GM12878 (cell line): ENCODE measurements around the gene SUFU. TPM values are rescaled to one million over a fixed set of nuclear protein-coding genes. Genes with fewer than 3 reads are reported as not detected.

Experiments
- ATAC-seq: fragments of 200-7000 bp; cut with Tn5 transposase; 3 replicates; pipeline ENCODE4 v1.9.1; 2020; ENCODE audit warnings: mild to moderate bottlenecking, moderate library complexity
- BruUV-seq: library from RNA; stranded (reverse); fragments of 400-500 nt; replicated peaks from 2 replicates; lab custom pipeline; 2021; lab: Mats Ljungman, UMichigan
- CTCF ChIA-PET: fragments of 300-600 bp; sonication (Branson Sonifier 250); formaldehyde crosslinking; extraction: SDS; loops from one replicate; lab custom pipeline; 2021; ENCODE audit warnings: inconsistent platforms; lab: Yijun Ruan, JAX
- POLR2A ChIA-PET: fragments of 350-600 bp; formaldehyde crosslinking; extraction: SDS; loops from one replicate; lab custom pipeline; 2021; ENCODE audit warnings: inconsistent platforms; lab: Charles Lee
- RAD21 ChIA-PET: fragments of 300-600 bp; sonication (Branson Sonifier 250); formaldehyde crosslinking; loops from one replicate; lab custom pipeline; 2023; ENCODE audit warnings: antibody characterized with exemption; ENCODE audit not compliant: unreplicated experiment; lab: Charles Lee
- SMC1A ChIA-PET: fragments of 300-600 bp; sonication (Branson Sonifier 250); formaldehyde crosslinking; loops from one replicate; lab custom pipeline; 2023; ENCODE audit not compliant: unreplicated experiment, uncharacterized antibody; lab: Charles Lee
- DNase-seq: peaks from one replicate; pipeline ENCODE4 v3.0.0-alpha.2; 2011; ENCODE audit warnings: low read depth, low spot score
- FAIRE-seq: peaks from 3 replicates; lab custom pipeline; 2011; peaks lifted over from hg19 to GRCh38; lab: Jason Lieb, UNC
- H2AFZ ChIP-seq: 2 replicates; pipeline ENCODE4 v1.6.0; 2011; ENCODE audit warnings: low read depth, low read length, control low read depth; ENCODE audit not compliant: control insufficient read depth
- H3K27ac ChIP-seq: 2 replicates; pipeline ENCODE4 v1.5.1; 2011; ENCODE audit warnings: control low read depth; ENCODE audit not compliant: control insufficient read depth, insufficient read depth
- H3K27me3 ChIP-seq, 2 experiments: replicated peaks in 1 of 2; 2 replicates each; pipeline versions ENCODE4 v1.6.0 to v1.6.1; 2011; ENCODE audit warnings: low read length in 1 of 2; ENCODE audit not compliant: control insufficient read depth in 2 of 2, insufficient read depth in 2 of 2
- H3K36me3 ChIP-seq, 2 experiments: 2 replicates each; pipeline ENCODE4 v1.5.1; 2011; ENCODE audit warnings: low read length in 1 of 2; ENCODE audit not compliant: control insufficient read depth in 2 of 2, insufficient read depth in 2 of 2
- H3K4me1 ChIP-seq: 2 replicates; pipeline ENCODE4 v1.6.1; 2011; ENCODE audit warnings: mild to moderate bottlenecking, low read length, moderate library complexity, mixed read lengths; ENCODE audit not compliant: control insufficient read depth, insufficient read depth
- H3K4me2 ChIP-seq: 2 replicates; pipeline ENCODE4 v1.6.0; 2011; ENCODE audit warnings: control low read depth; ENCODE audit not compliant: control insufficient read depth, insufficient read depth
- H3K4me3 ChIP-seq: fragments of 200-600 bp; sonication (generic); 2 replicates; pipeline ENCODE4 v1.5.1; 2016
- H3K79me2 ChIP-seq: 2 replicates; pipeline ENCODE4 v1.6.0; 2011; ENCODE audit warnings: low read length; ENCODE audit not compliant: control insufficient read depth, insufficient read depth
- H3K9ac ChIP-seq: 2 replicates; pipeline ENCODE4 v1.8.0; 2011; ENCODE audit warnings: low read length, control low read depth, mixed read lengths; ENCODE audit not compliant: control insufficient read depth, insufficient read depth
- H3K9me3 ChIP-seq: replicated peaks from 3 replicates; pipeline ENCODE4 v1.5.1; 2011; ENCODE audit warnings: mild to moderate bottlenecking, low read length; ENCODE audit not compliant: control insufficient read depth, insufficient read depth
- H4K20me1 ChIP-seq: 2 replicates; pipeline ENCODE4 v1.6.0; 2011; ENCODE audit not compliant: control insufficient read depth, insufficient read depth
- ATF2 ChIP-seq: IDR thresholded peaks from 2 replicates; pipeline ENCODE4 v1.6.1; 2012; ENCODE audit warnings: low read length, inconsistent platforms
- ATF7 ChIP-seq: fragments of 450-650 bp; IDR thresholded peaks from 2 replicates; pipeline ENCODE4 v1.6.1; 2016; ENCODE audit warnings: low read depth, mild to moderate bottlenecking
- BHLHE40 ChIP-seq, 2 experiments: fragments of 450-650 bp in 1 of 2; IDR thresholded peaks; 2 replicates each; pipeline ENCODE4 v1.6.1; 2011 to 2017; ENCODE audit warnings: low read depth in 2 of 2, borderline replicate concordance in 1 of 2, improper control_type of control experiment in 1 of 2, low read length in 1 of 2, mild to moderate bottlenecking in 1 of 2
- EGR1 ChIP-seq, 2 experiments: IDR thresholded peaks; 1 replicate in 1 of 2; 2 replicates in 1 of 2; pipeline ENCODE4 v1.6.1; 2011 to 2012; ENCODE audit warnings: low read depth in 2 of 2, low read length in 2 of 2, borderline replicate concordance in 1 of 2, mild to moderate bottlenecking in 1 of 2, moderate library complexity in 1 of 2
- EP300 ChIP-seq, 2 experiments: fragments of 150-350 bp in 1 of 2; IDR thresholded peaks; 2 replicates each; pipeline ENCODE4 v1.6.1; 2011 to 2012; ENCODE audit warnings: low read depth in 2 of 2, low read length in 2 of 2, borderline replicate concordance in 1 of 2, improper control_type of control experiment in 1 of 2, inconsistent platforms in 1 of 2; ENCODE audit not compliant: control insufficient read depth in 1 of 2
- FOS ChIP-seq: IDR thresholded peaks from 3 replicates; pipeline ENCODE4 v1.6.1; 2011; ENCODE audit warnings: borderline replicate concordance; ENCODE audit not compliant: insufficient read length; ENCODE audit errors: extremely low read depth
- IKZF1 ChIP-seq: fragments of 450-650 bp; conservative IDR thresholded peaks from 2 replicates; pipeline ENCODE4 v1.6.1; 2017; ENCODE audit warnings: antibody characterized with exemption, mild to moderate bottlenecking
- IRF4 ChIP-seq: IDR thresholded peaks from 2 replicates; pipeline ENCODE4 v1.6.1; 2011; ENCODE audit warnings: low read depth, low read length
- MLLT1 ChIP-seq: fragments of 450-650 bp; IDR thresholded peaks from 2 replicates; pipeline ENCODE4 v1.6.1; 2016; ENCODE audit warnings: mild to moderate bottlenecking
- MTA2 ChIP-seq: fragments of 450-650 bp; IDR thresholded peaks from 2 replicates; pipeline ENCODE4 v1.6.1; 2016; ENCODE audit warnings: low read depth, mild to moderate bottlenecking, moderate library complexity
- NBN ChIP-seq: fragments of 450-650 bp; IDR thresholded peaks from 2 replicates; pipeline ENCODE4 v1.6.1; 2016
- NFXL1 ChIP-seq: fragments of 450-650 bp; IDR thresholded peaks from 2 replicates; pipeline ENCODE4 v1.6.1; 2017; ENCODE audit warnings: antibody characterized with exemption, mild to moderate bottlenecking, borderline replicate concordance
- PRDM15 ChIP-seq: fragments of 450-650 bp; formaldehyde crosslinking; IDR thresholded peaks from 2 replicates; pipeline ENCODE4 v1.4.0; 2020; ENCODE audit warnings: mild to moderate bottlenecking, moderate library complexity
- RAD21 ChIP-seq: IDR thresholded peaks from 2 replicates; pipeline ENCODE4 v1.6.1; 2011; ENCODE audit warnings: mild to moderate bottlenecking, low read depth, low read length, moderate library complexity; ENCODE audit not compliant: insufficient read depth
- WGBS: methylation state at CpG from one replicate; pipeline ENCODE4 v1.1.6; 2016; ENCODE audit warnings: low lambda C conversion rate; ENCODE audit not compliant: insufficient replicate concordance, insufficient coverage; ENCODE audit errors: missing lambda C conversion rate; 5-methylcytosine and 5-hydroxymethylcytosine counted together
- in situ Hi-C: fragments of 300-500 bp; cut with MboI; formaldehyde crosslinking; loops from 9 replicates; pipeline ENCODE4 v1.14.3; 2018; ENCODE audit warnings: mixed read lengths
- intact Hi-C: fragments of 100-400 bp; cut with micrococcal nuclease; formaldehyde crosslinking; loops from one replicate; pipeline ENCODE4 v1.14.2; 2022; ENCODE audit not compliant: unreplicated experiment
- polyA plus RNA-seq, 11 experiments: library from polyadenylated mRNA; depleted of rRNA in 4 of 11; unstranded in 6 of 11; stranded (reverse) in 5 of 11; fragments of >200 nt; fragmentation: Nextera tagmentation in 4 of 11; fragmentation: Illumina TruSeq in 1 of 11; extraction: Ambion mirVana in 4 of 11; extraction: Trizol in 1 of 11; gene quantifications; 1 replicate in 1 of 11; 2 replicates in 10 of 11; pipeline versions ENCODE4 v1.2.1 to v1.2.3, GENCODE V29; 2011 to 2016; ENCODE audit warnings: inconsistent platforms in 2 of 11, missing spikeins in 2 of 11, low read depth in 1 of 11
- total RNA-seq, 4 experiments: library from RNA; depleted of rRNA in 3 of 4; stranded (reverse); fragments of >200 nt in 3 of 4; fragmentation: Illumina TruSeq in 1 of 4; extraction: Trizol in 1 of 4; gene quantifications; 2 replicates each; pipeline versions ENCODE4 v1.2.1 to v1.2.3, GENCODE V29; 2013 to 2021

Gene SUFU
- total and polyA plus RNA-seq, 10 of the 15 experiments (the other 5 are each of a cell fraction or from before 2014, with no cell fraction given) = 0.68 to 7.7 (median 2.4) TPM

GRCh38 chr10:102504179-102504975 is 605 bp downstream of the SUFU start:
- peak overlapping the region; percentile 53; the same call in 1 of the 2 replicates for H3K27ac ChIP-seq
- ChIA-PET POLR2A (interaction anchor here (0.6 to 3.8 kb wide), 16 partner anchors 16 to 174 kb away, joined by 3 to 24 read pairs (median 4); no protein-coding TSS in a partner anchor), CTCF (interaction anchor here (0.6 to 14.7 kb wide), 34 partner anchors 8 to 901 kb away, joined by 3 to 325 read pairs (median 4); partner anchors contain the start of gene CUEDC2), RAD21 (interaction anchor here (0.5 to 4.7 kb wide), 32 partner anchors 8 to 1969 kb away, joined by 3 to 206 read pairs (median 4); partner anchors contain the start of genes HIF1AN and TRIM8), SMC1A (interaction anchor here (0.7 to 8.9 kb wide), 16 partner anchors 8 to 209 kb away, joined by 3 to 137 read pairs (median 7); partner anchors contain the start of genes ARL3 and SFXN2)
- no peaks in the 10 kb centered on the region for H4K20me1 ChIP-seq
- peaks cover 40% of the 10 kb centered on the region for H3K79me2 ChIP-seq
- intact Hi-C loops (loop anchor here (5.0 to 10.0 kb wide), 2 partner anchors 93 to 210 kb away; partner anchors contain the start of genes ARL3 and SFXN2), in situ Hi-C loops (no loop called here)
- DNase-seq = no peak
- no TSS peak for BruUV-seq
- no peaks in the 10 kb centered on the region for H3K27me3 ChIP-seq
- H3K36me3 ChIP-seq = peaks cover 2 to 4% of the 10 kb centered on the region in 2 experiments; a peak in 2 of 4 replicates
- H2AFZ ChIP-seq = peak overlapping the region; percentile 75
- no peak for FAIRE-seq
- peak overlapping the region; percentile 94 for H3K4me2 ChIP-seq
- peak; percentile 1; the same call in 2 of the 3 replicates for ATAC-seq
- H3K9me3 ChIP-seq = no peaks in the 10 kb centered on the region
- 2% methylated on average over 39 of the region's 47 CpGs for WGBS
- H3K4me1 ChIP-seq = peaks cover 7% of the 10 kb centered on the region
- peak overlapping the region; percentile 68 for H3K9ac ChIP-seq
- H3K4me3 ChIP-seq = peak overlapping the region; percentile 88
- no peak for TF ChIP-seq RAD21
- no peak for TF ChIP-seq EP300 (IDR thresholded peaks at IDR 0.05; ENCODE audit: borderline replicate concordance in 1 of 2, control insufficient read depth in 1 of 2, low read depth in 2 of 2, low read length in 2 of 2)
- TF ChIP-seq ATF2 = no peak
- TF ChIP-seq FOS = no peak
- TF ChIP-seq EGR1 (IDR thresholded peaks at IDR 0.05; ENCODE audit: borderline replicate concordance in 1 of 2, low read depth in 2 of 2, low read length in 2 of 2) = peak in 1 of 2 experiments; percentile 51; a peak in 1 of 3 replicates
- no peak for TF ChIP-seq NFXL1
- TF ChIP-seq BHLHE40 (IDR thresholded peaks at IDR 0.05; ENCODE audit: borderline replicate concordance in 1 of 2, low read depth in 2 of 2, low read length in 1 of 2) = peak in 1 of 2 experiments; percentile 56; a peak in 1 of 4 replicates
- TF ChIP-seq NBN = peak; percentile 57
- TF ChIP-seq IKZF1 = 0 out of 2 replicates have a peak, but pooled peaks have one; percentile 36
- 0 out of 2 replicates have a peak, but pooled peaks have one; percentile 7 for TF ChIP-seq IRF4
- TF ChIP-seq MLLT1 = peak; percentile 73; the same call in 1 of the 2 replicates
- no peak for TF ChIP-seq PRDM15
- no peak for TF ChIP-seq ATF7
- TF ChIP-seq MTA2 = peak; percentile 58; the same call in 1 of the 2 replicates
